OCI-LY7 (cell line): ENCODE data around the gene MYO9B. TPM values are rescaled to one million over a fixed set of nuclear protein-coding genes. Genes with fewer than 3 reads are reported as not detected.

ENCODE experiments used
- BruUV-seq: library from RNA; stranded (reverse); fragments of 400-500 nt; replicated peaks from 2 replicates; lab custom pipeline; 2021; lab: Mats Ljungman, UMichigan
- CTCF ChIA-PET: fragments of 300-600 bp; sonication (Branson Sonifier 250); formaldehyde crosslinking; loops from one replicate; lab custom pipeline; 2022; ENCODE audit warnings: antibody characterized with exemption; ENCODE audit not compliant: unreplicated experiment; lab: Charles Lee
- POLR2A ChIA-PET: fragments of 300-600 bp; sonication (Branson Sonifier 250); formaldehyde crosslinking; loops from one replicate; lab custom pipeline; 2022; ENCODE audit warnings: antibody characterized with exemption; lab: Charles Lee
- DNase-seq: peaks from one replicate; pipeline ENCODE4 v3.0.0-alpha.2; 2015; ENCODE audit warnings: low spot score
- H2AFZ ChIP-seq: fragments of 200-600 bp; sonication (generic), shearing (Covaris generic); 2 replicates; pipeline ENCODE4 v1.6.1; 2014; ENCODE audit warnings: mild to moderate bottlenecking, antibody characterized with exemption, low read length, moderate library complexity
- H3K27ac ChIP-seq: fragments of 200-600 bp; sonication (generic); 2 replicates; pipeline ENCODE4 v1.5.1; 2014; ENCODE audit warnings: mixed run types, low read depth, mild to moderate bottlenecking, moderate library complexity, low read length, inconsistent platforms; ENCODE audit not compliant: poor library complexity, severe bottlenecking
- H3K36me3 ChIP-seq: fragments of 200-600 bp; sonication (generic); 2 replicates; pipeline ENCODE4 v1.6.1; 2014; ENCODE audit warnings: mild to moderate bottlenecking, antibody characterized with exemption, low read length, moderate library complexity, mixed read lengths; ENCODE audit not compliant: insufficient read depth
- H3K4me1 ChIP-seq: fragments of 200-600 bp; sonication (generic); 2 replicates; pipeline ENCODE4 v1.5.1; 2014; ENCODE audit warnings: mild to moderate bottlenecking, low read length; ENCODE audit not compliant: insufficient read depth, poor library complexity, severe bottlenecking
- H3K4me2 ChIP-seq: fragments of 200-600 bp; sonication (generic); 2 replicates; pipeline ENCODE4 v1.6.1; 2014; ENCODE audit warnings: mild to moderate bottlenecking, low read length
- H3K4me3 ChIP-seq: fragments of 200-600 bp; sonication (generic); 2 replicates; pipeline ENCODE4 v1.5.1; 2014; ENCODE audit warnings: mild to moderate bottlenecking, low read depth, low read length; ENCODE audit not compliant: poor library complexity, severe bottlenecking
- H3K79me2 ChIP-seq: fragments of 200-600 bp; sonication (generic); 2 replicates; pipeline ENCODE4 v1.6.1; 2016; ENCODE audit warnings: low read depth, mild to moderate bottlenecking, low read length, moderate library complexity, mixed read lengths; ENCODE audit not compliant: insufficient read depth
- H3K9me2 ChIP-seq: fragments of 200-600 bp; sonication (generic); 2 replicates; pipeline ENCODE4 v1.6.1; 2016; ENCODE audit warnings: mild to moderate bottlenecking, low read length, mixed read lengths; ENCODE audit not compliant: insufficient read depth
- H3K9me3 ChIP-seq: fragments of 200-600 bp; sonication (generic); 2 replicates; pipeline ENCODE4 v1.6.1; 2014; ENCODE audit warnings: mild to moderate bottlenecking, mixed run types, low read length, mixed read lengths
- H4K20me1 ChIP-seq: fragments of 200-600 bp; sonication (generic); 2 replicates; pipeline ENCODE4 v1.6.1; 2014; ENCODE audit warnings: mild to moderate bottlenecking, antibody characterized with exemption, low read length, moderate library complexity, mixed read lengths; ENCODE audit not compliant: insufficient read depth
- CTCF ChIP-seq: fragments of 200-600 bp; sonication (generic); conservative IDR thresholded peaks from 2 replicates; pipeline ENCODE4 v1.5.1; 2014; ENCODE audit warnings: mild to moderate bottlenecking, antibody characterized with exemption, low read length, moderate library complexity, mixed read lengths
- EZH2phosphoT487 ChIP-seq: fragments of 200-600 bp; sonication (generic); IDR thresholded peaks from 2 replicates; pipeline ENCODE4 v1.6.1; 2018; ENCODE audit warnings: low read depth, borderline replicate concordance, mild to moderate bottlenecking, mixed run types, antibody characterized with exemption, low read length, moderate library complexity, mixed read lengths
- intact Hi-C: fragments of 100-400 bp; cut with micrococcal nuclease; formaldehyde crosslinking; loops from one replicate; pipeline ENCODE4 v1.10.0; 2022; ENCODE audit not compliant: unreplicated experiment
- total RNA-seq, 2 experiments: library from RNA; depleted of rRNA in 1 of 2; stranded (reverse); fragments of >200 nt in 1 of 2; shearing (Covaris generic) in 1 of 2; gene quantifications; 2 replicates each; pipeline ENCODE4 v1.2.3, GENCODE V29; 2014 to 2022

The MYO9B gene
- total RNA-seq, 2 experiments from 2014 or later = 74.7 to 150 TPM

- Histone ChIP-seq H3K36me3 (no peaks in the 10 kb centered on the region), H3K4me3 (peak overlapping the region; percentile 74), H3K9me2 (no peaks in the 10 kb centered on the region), H4K20me1 (no peaks in the 10 kb centered on the region), H3K27ac (peak overlapping the region; percentile 53), H3K79me2 (peaks cover 23% of the 10 kb centered on the region; the same call in 1 of the 2 replicates), H3K9me3 (no peaks in the 10 kb centered on the region), H3K4me2 (peak overlapping the region; percentile 81), H3K4me1 (peaks cover 43% of the 10 kb centered on the region), H2AFZ (no peak overlapping the region)
- ChIA-PET CTCF (no interaction called here), POLR2A (interaction anchor here (0.9 kb wide), 1 partner anchor 62 kb away, joined by 3 read pairs; no protein-coding TSS in a partner anchor)
- peak; percentile 37 for DNase-seq
- TF ChIP-seq EZH2phosphoT487 (no peak), CTCF (no peak)
- BruUV-seq = no TSS peak
- intact Hi-C loops = loop anchor here (1.0 to 10.0 kb wide), 3 partner anchors 18 to 349 kb away; partner anchors contain the start of gene OCEL1
These were observed 168.4 kb downstream of the MYO9B start for GRCh38 chr19:17243830-17244617.

GRCh38 chr19:17244618-17245534 lies 169.3 kb downstream of the MYO9B start:
- Histone ChIP-seq H2AFZ (no peak overlapping the region), H3K4me3 (peak overlapping the region; percentile 74), H3K9me3 (no peaks in the 10 kb centered on the region), H4K20me1 (no peaks in the 10 kb centered on the region), H3K79me2 (peaks cover 23% of the 10 kb centered on the region; the same call in 1 of the 2 replicates), H3K4me1 (peaks cover 43% of the 10 kb centered on the region), H3K9me2 (no peaks in the 10 kb centered on the region), H3K4me2 (peak overlapping the region; percentile 81), H3K36me3 (no peaks in the 10 kb centered on the region), H3K27ac (peak overlapping the region; percentile 53)
- ChIA-PET CTCF (no interaction called here), POLR2A (no interaction called here)
- TF ChIP-seq EZH2phosphoT487 (no peak), CTCF (no peak)
- BruUV-seq = no TSS peak
- peak; percentile 73 for DNase-seq
- intact Hi-C loops = loop anchor here (2.0 to 10.0 kb wide), 2 partner anchors 168 to 350 kb away; no protein-coding TSS in a partner anchor
